Activated CD8-positive, alpha-beta T cell treated with anti-CD3 and anti-CD28 coated beads, Interleukin-2, amount 10 ng/mL, durations not matched to agents 7 days and 5 days (primary cell): ENCODE results near the gene IQGAP3. TPM values are rescaled to one million over a fixed set of nuclear protein-coding genes. Genes with fewer than 3 reads are reported as not detected.

Source experiments
- ATAC-seq: fragments of 150-1000 bp; cut with Tn5 transposase; one replicate; pipeline ENCODE4 v1.10.0; 2021; ENCODE audit warnings: moderate library complexity
- CTCF ChIA-PET: fragments of 350-600 bp; sonication (Branson Sonifier 250); formaldehyde crosslinking; loops from one replicate; lab custom pipeline; 2021; ENCODE audit warnings: antibody characterized with exemption; lab: Charles Lee
- POLR2A ChIA-PET: fragments of 350-600 bp; sonication (Branson Sonifier 250); formaldehyde crosslinking; loops from one replicate; lab custom pipeline; 2021; ENCODE audit warnings: antibody characterized with exemption; lab: Charles Lee
- DNase-seq: peaks from one replicate; pipeline ENCODE4 v3.0.0-alpha.2; 2020
- H3K27ac Mint-ChIP-seq: one replicate; pipeline ENCODE4 v1.8.0; 2021; ENCODE audit warnings: mild to moderate bottlenecking, mixed read lengths
- H3K27me3 Mint-ChIP-seq: one replicate; pipeline ENCODE4 v1.8.0; 2021; ENCODE audit warnings: low read depth, mixed read lengths
- H3K36me3 Mint-ChIP-seq: one replicate; pipeline ENCODE4 v1.8.0; 2021; ENCODE audit warnings: low read depth, mixed read lengths
- H3K4me1 Mint-ChIP-seq: one replicate; pipeline ENCODE4 v1.8.0; 2021; ENCODE audit warnings: low read depth, mixed read lengths
- H3K4me3 Mint-ChIP-seq: one replicate; pipeline ENCODE4 v1.8.0; 2021; ENCODE audit warnings: mild to moderate bottlenecking, mixed read lengths
- H3K9me3 Mint-ChIP-seq: one replicate; pipeline ENCODE4 v1.8.0; 2022; ENCODE audit warnings: mixed read lengths; ENCODE audit not compliant: insufficient read depth
- total RNA-seq, 2 experiments: library from RNA; stranded (reverse); gene quantifications; one replicate each; pipeline ENCODE4 v1.2.3, GENCODE V29; 2021

The IQGAP3 gene
- total RNA-seq, 2 experiments from 2014 or later: 28.6 to 31.0 TPM

- Mint-ChIP-seq H3K36me3 (peaks cover 35% of the 10 kb centered on the region), H3K9me3 (no peaks in the 10 kb centered on the region), H3K4me1 (peaks cover 93% of the 10 kb centered on the region), H3K27me3 (no peaks in the 10 kb centered on the region), H3K27ac (peak overlapping the region; percentile 85), H3K4me3 (peak overlapping the region; percentile 52)
- CTCF ChIA-PET: interaction anchor here (0.8 to 6.1 kb wide), 12 partner anchors 9 to 127 kb away, joined by 3 to 85 read pairs (median 4); partner anchors contain the start of gene MEF2D
- DNase-seq (no peak), ATAC-seq (no peak)
- POLR2A ChIA-PET: interaction anchor here (1.1 to 12.8 kb wide), 4 partner anchors 9 to 17 kb away, joined by 3 to 143 read pairs (median 11); partner anchors contain the start of gene MEF2D
Measured at GRCh38 chr1:156490401-156491032, 81.8 kb downstream of the IQGAP3 start.

- DNase-seq: no peak
Measured at GRCh38 chr1:156489935-156490293, 82.5 kb downstream of the IQGAP3 start.

GRCh38 chr1:156489166-156489934, 83.0 kb downstream of the IQGAP3 start:
- CTCF ChIA-PET: interaction anchor here (0.8 to 6.1 kb wide), 13 partner anchors 8 to 145 kb away, joined by 3 to 85 read pairs (median 5); partner anchors contain the start of genes GPATCH4 and MEF2D
- H3K27me3 Mint-ChIP-seq: no peaks in the 10 kb centered on the region
- peak overlapping the region; percentile 85 for H3K27ac Mint-ChIP-seq

More at GRCh38 chr1:156489935-156490293, 82.5 kb downstream of the IQGAP3 start:
- H3K36me3 Mint-ChIP-seq: peaks cover 30% of the 10 kb centered on the region
- H3K4me3 Mint-ChIP-seq: peak overlapping the region; percentile 52
- peak overlapping the region; percentile 85 for H3K27ac Mint-ChIP-seq
- no peaks in the 10 kb centered on the region for H3K27me3 Mint-ChIP-seq
- H3K9me3 Mint-ChIP-seq: no peaks in the 10 kb centered on the region
- ATAC-seq: no peak
- POLR2A ChIA-PET: interaction anchor here (1.1 to 12.8 kb wide), 4 partner anchors 9 to 17 kb away, joined by 3 to 143 read pairs (median 11); partner anchors contain the start of gene MEF2D
- peaks cover 87% of the 10 kb centered on the region for H3K4me1 Mint-ChIP-seq
- CTCF ChIA-PET: interaction anchor here (0.8 to 6.1 kb wide), 11 partner anchors 9 to 128 kb away, joined by 3 to 85 read pairs (median 4); partner anchors contain the start of gene MEF2D

GRCh38 chr1:156488566-156489165, 83.7 kb downstream of the IQGAP3 start:
- no peaks in the 10 kb centered on the region for H3K9me3 Mint-ChIP-seq
- ATAC-seq (peak; percentile 62), DNase-seq (peak; percentile 57)
- H3K36me3 Mint-ChIP-seq: peaks cover 27% of the 10 kb centered on the region
- CTCF ChIA-PET: interaction anchor here (1.0 to 6.1 kb wide), 12 partner anchors 8 to 146 kb away, joined by 3 to 85 read pairs (median 6); partner anchors contain the start of genes GPATCH4 and MEF2D
- no peaks in the 10 kb centered on the region for H3K27me3 Mint-ChIP-seq
- peak overlapping the region; percentile 85 for H3K27ac Mint-ChIP-seq
- POLR2A ChIA-PET: interaction anchor here (0.6 to 12.8 kb wide), 7 partner anchors 11 to 113 kb away, joined by 3 to 143 read pairs (median 4); partner anchors contain the start of gene MEF2D
- peaks cover 79% of the 10 kb centered on the region for H3K4me1 Mint-ChIP-seq
- peak overlapping the region; percentile 62 for H3K4me3 Mint-ChIP-seq

More at GRCh38 chr1:156489166-156489934, 83.0 kb downstream of the IQGAP3 start:
- POLR2A ChIA-PET: interaction anchor here (0.6 to 12.8 kb wide), 8 partner anchors 9 to 112 kb away, joined by 3 to 143 read pairs (median 4); partner anchors contain the start of gene MEF2D
- Mint-ChIP-seq H3K4me3 (peak overlapping the region; percentile 62), H3K36me3 (peaks cover 27% of the 10 kb centered on the region), H3K4me1 (peaks cover 81% of the 10 kb centered on the region), H3K9me3 (no peaks in the 10 kb centered on the region)
- DNase-seq: peak; percentile 55
- peak; percentile 53 for ATAC-seq

GRCh38 chr1:156487862-156488261, 84.5 kb downstream of the IQGAP3 start:
- Mint-ChIP-seq H3K36me3 (peaks cover 28% of the 10 kb centered on the region), H3K4me3 (peak overlapping the region; percentile 62), H3K9me3 (no peaks in the 10 kb centered on the region), H3K27ac (peak overlapping the region; percentile 85), H3K27me3 (no peaks in the 10 kb centered on the region), H3K4me1 (peaks cover 77% of the 10 kb centered on the region)
- POLR2A ChIA-PET: interaction anchor here (1.0 to 12.8 kb wide), 3 partner anchors 12 to 94 kb away, joined by 3 to 143 read pairs (median 4); partner anchors contain the start of gene MEF2D
- DNase-seq (no peak), ATAC-seq (peak; percentile 12)
- CTCF ChIA-PET: interaction anchor here (1.1 to 6.1 kb wide), 6 partner anchors 14 to 112 kb away, joined by 4 to 85 read pairs (median 7); partner anchors contain the start of genes GPATCH4 and MEF2D

GRCh38 chr1:156486421-156487344, 85.7 kb downstream of the IQGAP3 start:
- Mint-ChIP-seq H3K27ac (peak overlapping the region; percentile 17), H3K27me3 (no peaks in the 10 kb centered on the region), H3K4me1 (peaks cover 74% of the 10 kb centered on the region), H3K9me3 (no peaks in the 10 kb centered on the region), H3K4me3 (no peak overlapping the region), H3K36me3 (peaks cover 33% of the 10 kb centered on the region)
- POLR2A ChIA-PET: interaction anchor here (0.6 to 12.8 kb wide), 3 partner anchors 13 to 97 kb away, joined by 3 to 143 read pairs (median 4); partner anchors contain the start of gene MEF2D
- DNase-seq: no peak
- no peak for ATAC-seq
- CTCF ChIA-PET: interaction anchor here (2.0 to 8.1 kb wide), 3 partner anchors 13 to 114 kb away, joined by 7 to 207 read pairs (median 7); partner anchors contain the start of genes GPATCH4 and MEF2D

GRCh38 chr1:156485984-156486383, 86.4 kb downstream of the IQGAP3 start:
- CTCF ChIA-PET: interaction anchor here (1.1 to 8.1 kb wide), 4 partner anchors 14 to 96 kb away, joined by 3 to 207 read pairs (median 5); partner anchors contain the start of gene MEF2D
- H3K27ac Mint-ChIP-seq: no peak overlapping the region
- no peak for ATAC-seq

GRCh38 chr1:156484480-156485058, 87.8 kb downstream of the IQGAP3 start:
- H3K27me3 Mint-ChIP-seq: no peaks in the 10 kb centered on the region
- no peak overlapping the region for H3K27ac Mint-ChIP-seq

More at GRCh38 chr1:156485984-156486383, 86.4 kb downstream of the IQGAP3 start:
- no peak overlapping the region for H3K4me3 Mint-ChIP-seq
- H3K36me3 Mint-ChIP-seq: peaks cover 37% of the 10 kb centered on the region
- no peak for DNase-seq
- no peaks in the 10 kb centered on the region for H3K27me3 Mint-ChIP-seq
- POLR2A ChIA-PET: interaction anchor here (1.6 to 12.8 kb wide), 2 partner anchors 14 to 38 kb away, joined by 4 to 143 read pairs; partner anchors contain the start of gene MEF2D
- H3K9me3 Mint-ChIP-seq: no peaks in the 10 kb centered on the region
- H3K4me1 Mint-ChIP-seq: peaks cover 74% of the 10 kb centered on the region

GRCh38 chr1:156483397-156483796, 89.0 kb downstream of the IQGAP3 start:
- ChIA-PET CTCF (interaction anchor here (1.1 to 8.1 kb wide), 7 partner anchors 17 to 125 kb away, joined by 3 to 207 read pairs (median 5); partner anchors contain the start of gene MEF2D), POLR2A (interaction anchor here (12.8 kb wide), 1 partner anchor 16 kb away, joined by 143 read pairs; the partner anchor contains the start of gene MEF2D)
- Mint-ChIP-seq H3K27me3 (no peaks in the 10 kb centered on the region), H3K9me3 (no peaks in the 10 kb centered on the region), H3K4me1 (peaks cover 65% of the 10 kb centered on the region), H3K4me3 (no peak overlapping the region), H3K27ac (no peak overlapping the region), H3K36me3 (peaks cover 61% of the 10 kb centered on the region)
- no peak for DNase-seq
- no peak for ATAC-seq

More at GRCh38 chr1:156484480-156485058, 87.8 kb downstream of the IQGAP3 start:
- DNase-seq (no peak), ATAC-seq (no peak)
- ChIA-PET POLR2A (interaction anchor here (0.6 to 12.8 kb wide), 3 partner anchors 15 to 117 kb away, joined by 3 to 143 read pairs (median 4); partner anchors contain the start of gene MEF2D), CTCF (interaction anchor here (0.8 to 8.1 kb wide), 12 partner anchors 16 to 124 kb away, joined by 3 to 207 read pairs (median 4); partner anchors contain the start of gene MEF2D)
- H3K4me1 Mint-ChIP-seq: peaks cover 71% of the 10 kb centered on the region
- no peaks in the 10 kb centered on the region for H3K9me3 Mint-ChIP-seq
- no peak overlapping the region for H3K4me3 Mint-ChIP-seq
- peaks cover 51% of the 10 kb centered on the region for H3K36me3 Mint-ChIP-seq
